Stimulated activated CD8-positive, alpha-beta memory T cell treated with anti-CD3 and anti-CD28 coated beads, Interleukin-7, amount 100 ng/mL, for 1 hour (primary cell): Measurements from ENCODE around the gene SEMA3G.

Experiments
- DNase-seq, 2 donors: peaks; one replicate each; pipeline ENCODE4 v3.0.0-alpha.2; 2020; ENCODE audit warnings: low read depth in 2 of 2

Gene SEMA3G

GRCh38 chr3:52438579-52439425 lies 6.1 kb downstream of the SEMA3G start:
- no peak for DNase-seq

- DNase-seq = no peak
Measured at GRCh38 chr3:52438104-52438376, 6.9 kb downstream of the SEMA3G start.

GRCh38 chr3:52437326-52438103 lies 7.4 kb downstream of the SEMA3G start:
- DNase-seq = no peak

GRCh38 chr3:52436500-52437149 lies 8.3 kb downstream of the SEMA3G start:
- no peak for DNase-seq

- no peak for DNase-seq
Measured at GRCh38 chr3:52435246-52436101, 9.4 kb downstream of the SEMA3G start.

GRCh38 chr3:52434491-52435115 lies 10.3 kb downstream of the SEMA3G start:
- DNase-seq = no peak

- no peak for DNase-seq
Measured at GRCh38 chr3:52433996-52434479, 10.9 kb downstream of the SEMA3G start.

GRCh38 chr3:52433328-52433995 lies 11.4 kb downstream of the SEMA3G start:
- DNase-seq = no peak

- DNase-seq = no peak
Measured at GRCh38 chr3:52432691-52433141, 12.2 kb downstream of the SEMA3G start.

- DNase-seq = no peak
Measured at GRCh38 chr3:52432225-52432624, 12.7 kb downstream of the SEMA3G start.

- no peak for DNase-seq
Measured at GRCh38 chr3:52431459-52432223, 13.3 kb downstream of the SEMA3G start.

GRCh38 chr3:52430416-52430810 lies 14.5 kb downstream of the SEMA3G start:
- no peak for DNase-seq

- no peak for DNase-seq
Measured at GRCh38 chr3:52429779-52430415, 15.0 kb downstream of the SEMA3G start.

- DNase-seq = no peak
Measured at GRCh38 chr3:52429031-52429430, 15.9 kb downstream of the SEMA3G start.

- no peak for DNase-seq
Measured at GRCh38 chr3:52428151-52429005, 16.5 kb downstream of the SEMA3G start.

GRCh38 chr3:52423173-52423572 lies 21.7 kb downstream of the SEMA3G start:
- DNase-seq = no peak

- DNase-seq = no peak
Measured at GRCh38 chr3:52422669-52423068, 22.2 kb downstream of the SEMA3G start.

GRCh38 chr3:52420388-52420787 lies 24.5 kb downstream of the SEMA3G start:
- DNase-seq = no peak
